ENCODE results near the gene CHRDL1. TPM values are rescaled to one million over a fixed set of nuclear protein-coding genes. Genes with fewer than 3 reads are reported as not detected.

The CHRDL1 gene
- polyA plus RNA-seq, 3 donors, result not detected

- Histone ChIP-seq H3K9ac (ENCODE audit: insufficient read depth, low read length, poor library complexity, severe bottlenecking) (no peak overlapping the region), H4K20me1 (ENCODE audit: insufficient read depth, low read length) (no peaks in the 10 kb centered on the region), H3K36me3 (replicated peaks in 1 of 2; ENCODE audit: control insufficient read depth in 1 of 2, insufficient read depth in 2 of 2, low read length in 2 of 2) (no peaks in the 10 kb centered on the region), H3K4me1 (ENCODE audit: control insufficient read depth in 1 of 2, insufficient read depth in 2 of 2, low read length in 2 of 2) (no peaks in the 10 kb centered on the region), H3K4me2 (replicated peaks; ENCODE audit: extremely low read depth, low read length, poor library complexity, severe bottlenecking) (no peak overlapping the region), H3K9me3 (replicated peaks in 1 of 2; ENCODE audit: control insufficient read depth in 1 of 2, insufficient read depth in 1 of 2, low read length in 2 of 2) (no peaks in the 10 kb centered on the region), H3K4me3 (replicated peaks in 1 of 3; ENCODE audit: low read depth in 2 of 3, low read length in 3 of 3) (no peak overlapping the region), H3K27ac (ENCODE audit: low read depth in 1 of 2, low read length in 2 of 2) (no peak overlapping the region), H3K27me3 (ENCODE audit: control insufficient read depth in 2 of 2, insufficient read depth in 2 of 2, low read length in 2 of 2) (no peaks in the 10 kb centered on the region), H2AFZ (ENCODE audit: insufficient read depth, low read depth, low read length, poor library complexity, severe bottlenecking) (no peak overlapping the region), H3K79me2 (ENCODE audit: insufficient read depth, low read length) (no peaks in the 10 kb centered on the region)
- Mint-ChIP-seq H3K9me3 (no peaks in the 10 kb centered on the region), H3K4me1 (no peaks in the 10 kb centered on the region), H3K4me3 (no peak overlapping the region), H3K27ac (no peak overlapping the region), H3K27me3 (ENCODE audit: low read depth in 3 of 3) (peaks cover 0 to 2% (median 0%) of the 10 kb centered on the region in 3 donors), H3K36me3 (no peaks in the 10 kb centered on the region)
- intact Hi-C loops (cut with micrococcal nuclease), result no loop called here
- TF ChIP-seq CTCF (IDR thresholded peaks at IDR 0.05), result no peak
- WGBS (ENCODE audit: insufficient coverage), result no CpG with 5 or more reads among the region's 4 CpGs
- DNase-seq, result no peak
These were observed 10.5 kb upstream of the CHRDL1 start for GRCh38 chrX:110806145-110806544.

GRCh38 chrX:110805303-110805702 is 9.7 kb upstream of the CHRDL1 start:
- Histone ChIP-seq H3K9ac (ENCODE audit: insufficient read depth, low read length, poor library complexity, severe bottlenecking) (no peak overlapping the region), H4K20me1 (ENCODE audit: insufficient read depth, low read length) (no peaks in the 10 kb centered on the region), H3K79me2 (ENCODE audit: insufficient read depth, low read length) (no peaks in the 10 kb centered on the region), H3K4me3 (replicated peaks in 1 of 3; ENCODE audit: low read depth in 2 of 3, low read length in 3 of 3) (no peak overlapping the region), H3K27me3 (ENCODE audit: control insufficient read depth in 2 of 2, insufficient read depth in 2 of 2, low read length in 2 of 2) (no peaks in the 10 kb centered on the region), H3K4me2 (replicated peaks; ENCODE audit: extremely low read depth, low read length, poor library complexity, severe bottlenecking) (no peak overlapping the region), H3K9me3 (replicated peaks in 1 of 2; ENCODE audit: control insufficient read depth in 1 of 2, insufficient read depth in 1 of 2, low read length in 2 of 2) (no peaks in the 10 kb centered on the region), H3K27ac (ENCODE audit: low read depth in 1 of 2, low read length in 2 of 2) (no peak overlapping the region), H3K4me1 (ENCODE audit: control insufficient read depth in 1 of 2, insufficient read depth in 2 of 2, low read length in 2 of 2) (no peaks in the 10 kb centered on the region), H2AFZ (ENCODE audit: insufficient read depth, low read depth, low read length, poor library complexity, severe bottlenecking) (no peak overlapping the region), H3K36me3 (replicated peaks in 1 of 2; ENCODE audit: control insufficient read depth in 1 of 2, insufficient read depth in 2 of 2, low read length in 2 of 2) (no peaks in the 10 kb centered on the region)
- DNase-seq, result no peak
- Mint-ChIP-seq H3K4me1 (no peaks in the 10 kb centered on the region), H3K27me3 (ENCODE audit: low read depth in 3 of 3) (peaks cover 0 to 2% (median 0%) of the 10 kb centered on the region in 3 donors), H3K36me3 (no peaks in the 10 kb centered on the region), H3K27ac (no peak overlapping the region), H3K4me3 (no peak overlapping the region), H3K9me3 (no peaks in the 10 kb centered on the region)
- WGBS (ENCODE audit: insufficient coverage), result no CpG with 5 or more reads among the region's 1 CpG
- intact Hi-C loops (cut with micrococcal nuclease), result no loop called here
- no peak for TF ChIP-seq CTCF (IDR thresholded peaks at IDR 0.05)
